MV-4-11 (cell line): Measurements from ENCODE around the gene PTPN7.
"Not testable (repeated sequence)": the region's sequence is repeated elsewhere in the genome, so short reads cannot be mapped to it uniquely, and the experiment has no call there.

Experiments used
- DNase-seq: peaks from one replicate; lab custom pipeline; 2025; lab: John Stamatoyannopoulos, UW

PTPN7 gene

GRCh38 chr1:202152399-202152798 is 8.0 kb downstream of the PTPN7 start:
- no peak for DNase-seq

- no peak for DNase-seq
Observed at GRCh38 chr1:202151045-202151444, 9.4 kb downstream of the PTPN7 start.

GRCh38 chr1:202150602-202151001 is 9.8 kb downstream of the PTPN7 start:
- DNase-seq: no peak

GRCh38 chr1:202150187-202150586 is 10.2 kb downstream of the PTPN7 start:
- DNase-seq: no peak

- no peak for DNase-seq
Observed at GRCh38 chr1:202149566-202149965, 10.8 kb downstream of the PTPN7 start.

- DNase-seq: no peak
Observed at GRCh38 chr1:202148391-202148790, 12.0 kb downstream of the PTPN7 start.

GRCh38 chr1:202146993-202147392 is 13.4 kb downstream of the PTPN7 start:
- DNase-seq: no peak

GRCh38 chr1:202146279-202146678 is 14.1 kb downstream of the PTPN7 start:
- no peak for DNase-seq

- DNase-seq: not testable (repeated sequence)
Observed at GRCh38 chr1:202145744-202146140, 14.7 kb downstream of the PTPN7 start.

- DNase-seq: no peak
Observed at GRCh38 chr1:202145068-202145743, 15.2 kb downstream of the PTPN7 start.

- peak; percentile 32 for DNase-seq
Observed at GRCh38 chr1:202144402-202145067, 15.9 kb downstream of the PTPN7 start, which contains the start of gene ARL8A. ARL8A (minus strand) TSS chr1:202144737; CDS start chr1:202144572, 165 bp downstream.

GRCh38 chr1:202143768-202144401 is 16.5 kb downstream of the PTPN7 start:
- DNase-seq: no peak

GRCh38 chr1:202143011-202143767 is 17.2 kb downstream of the PTPN7 start:
- peak; percentile 74 for DNase-seq

- DNase-seq: not testable (repeated sequence)
Observed at GRCh38 chr1:202141468-202141867, 18.9 kb downstream of the PTPN7 start.

- no peak for DNase-seq
Observed at GRCh38 chr1:202140833-202141232, 19.6 kb downstream of the PTPN7 start.

GRCh38 chr1:202135221-202135721 is 25.1 kb downstream of the PTPN7 start:
- peak; percentile 50 for DNase-seq

GRCh38 chr1:202134645-202135172 is 25.7 kb downstream of the PTPN7 start:
- DNase-seq: no peak

GRCh38 chr1:202133989-202134388 is 26.4 kb downstream of the PTPN7 start:
- no peak for DNase-seq

GRCh38 chr1:202133496-202133895 is 26.9 kb downstream of the PTPN7 start:
- DNase-seq: peak; percentile 33

- peak; percentile 76 for DNase-seq
Observed at GRCh38 chr1:202133001-202133400, 27.4 kb downstream of the PTPN7 start.

GRCh38 chr1:202131956-202132821 is 28.2 kb downstream of the PTPN7 start:
- DNase-seq: no peak
